K562 (cell line): ENCODE measurements around the gene SYNE2. TPM values are rescaled to one million over a fixed set of nuclear protein-coding genes. Genes with fewer than 3 reads are reported as not detected.
A peak's percentile ranks its signal among the peaks of the same experiment; 100 is the strongest.

Experiments used
- BRF2 ChIP-seq: IDR thresholded peaks from 3 replicates; pipeline ENCODE4 v1.6.1; 2011; ENCODE audit warnings: borderline replicate concordance, mild to moderate bottlenecking; ENCODE audit not compliant: insufficient read length, insufficient read depth
- CXXC5 ChIP-seq: fragments of 250-450 bp; sonication (Bioruptor Pico); IDR thresholded peaks from 2 replicates; pipeline ENCODE4 v1.8.0; 2022; ENCODE audit warnings: inconsistent platforms, mild to moderate bottlenecking, moderate library complexity
- EHMT2 ChIP-seq: fragments of 450-650 bp; IDR thresholded peaks from 2 replicates; pipeline ENCODE4 v1.6.1; 2018; ENCODE audit warnings: antibody characterized with exemption
- GATA2 ChIP-seq: sonication (generic); formaldehyde crosslinking; IDR thresholded peaks from 2 replicates; pipeline ENCODE4 v1.4.0; 2020; ENCODE audit warnings: mild to moderate bottlenecking, missing genetic modification reagents
- HNRNPH1 ChIP-seq: fragments of 200-400 bp; formaldehyde crosslinking; optimal IDR thresholded peaks from 2 replicates; pipeline ENCODE3; 2017; ENCODE audit warnings: low read depth, mild to moderate bottlenecking, low read length, moderate library complexity
- KHSRP ChIP-seq: fragments of 450-650 bp; IDR thresholded peaks from 2 replicates; pipeline ENCODE4 v1.6.1; 2017
- L3MBTL2 ChIP-seq: fragments of 450-650 bp; IDR thresholded peaks from 2 replicates; pipeline ENCODE4 v1.6.1; 2016; ENCODE audit warnings: mild to moderate bottlenecking, moderate library complexity
- POLR2H ChIP-seq: IDR thresholded peaks from 2 replicates; pipeline ENCODE4 v1.6.1; 2016; ENCODE audit warnings: missing genetic modification characterization, low read depth, mild to moderate bottlenecking, control low read depth, missing compliant biosample characterization, moderate library complexity
- PTTG1 ChIP-seq: fragments of 450-650 bp; IDR thresholded peaks from 2 replicates; pipeline ENCODE4 v1.6.1; 2016; ENCODE audit warnings: low read depth, mild to moderate bottlenecking, missing genetic modification characterization, missing compliant biosample characterization
- SMARCA4 ChIP-seq: fragments of 450-650 bp; IDR thresholded peaks from 2 replicates; pipeline ENCODE4 v1.6.1; 2016
- TCF7L2 ChIP-seq: fragments of 150-350 bp; IDR thresholded peaks from 2 replicates; pipeline ENCODE4 v1.6.1; 2016; ENCODE audit warnings: low read depth, mild to moderate bottlenecking, low read length, moderate library complexity
- TEAD4 ChIP-seq, 2 experiments: sonication (generic) in 1 of 2; formaldehyde crosslinking in 1 of 2; IDR thresholded peaks; 2 replicates each; pipeline versions ENCODE4 v1.6.1 to v1.8.0; 2012 to 2022; ENCODE audit warnings: borderline replicate concordance in 1 of 2, inconsistent platforms in 1 of 2, low read length in 1 of 2, mild to moderate bottlenecking in 1 of 2, missing genetic modification reagents in 1 of 2
- XRCC4 ChIP-seq: IDR thresholded peaks from one replicate; pipeline ENCODE4 v1.6.1; 2011; ENCODE audit not compliant: insufficient read depth, insufficient read length; ENCODE audit errors: extremely low read depth
- ZNF143 ChIP-seq: sonication (generic); formaldehyde crosslinking; IDR thresholded peaks from 2 replicates; pipeline ENCODE4 v1.9.0; 2022; ENCODE audit warnings: mild to moderate bottlenecking, missing genetic modification reagents
- ZNF449 ChIP-seq: fragments of 250-450 bp; sonication (Bioruptor Pico); IDR thresholded peaks from 2 replicates; pipeline ENCODE4 v1.8.0; 2022; ENCODE audit warnings: moderate library complexity, mild to moderate bottlenecking, inconsistent platforms
- polyA plus RNA-seq, 8 experiments: library from polyadenylated mRNA; depleted of rRNA in 4 of 8; stranded (reverse) in 5 of 8; unstranded in 3 of 8; fragments of >200 nt; fragmentation: Nextera tagmentation in 2 of 8; fragmentation: Illumina TruSeq in 1 of 8; extraction: Ambion mirVana in 2 of 8; extraction: Trizol in 1 of 8; gene quantifications; 2 replicates each; pipeline versions ENCODE4 v1.2.1 to v1.2.3, GENCODE V29; 2011 to 2014; ENCODE audit warnings: inconsistent platforms in 1 of 8, missing spikeins in 1 of 8
- total RNA-seq, 7 experiments: library from RNA; depleted of rRNA in 6 of 7; stranded (reverse); fragments of >200 nt in 6 of 7; fragmentation: Illumina TruSeq in 2 of 7; extraction: Trizol in 2 of 7; gene quantifications; 2 replicates each; pipeline versions ENCODE4 v1.2.1 to v1.2.3, GENCODE V29; 2011 to 2021; ENCODE audit warnings: low replicate concordance in 1 of 7
- TF ChIP-seq, protein P1 (sequence below): IDR thresholded peaks from 2 replicates; pipeline ENCODE4 v1.6.1; 2014; ENCODE audit warnings: antibody characterized with exemption
- TF ChIP-seq, protein P2 (sequence below): sonication (generic); formaldehyde crosslinking; IDR thresholded peaks from 2 replicates; pipeline ENCODE4 v1.9.0; 2022; ENCODE audit warnings: mild to moderate bottlenecking, missing genetic modification reagents
- TF ChIP-seq, protein P3 (sequence below): IDR thresholded peaks from 2 replicates; pipeline ENCODE4 v1.6.1; 2011; ENCODE audit warnings: borderline replicate concordance, low read depth, mild to moderate bottlenecking, moderate library complexity, low read length; ENCODE audit not compliant: insufficient read depth, poor library complexity, severe bottlenecking

Gene SYNE2
- total and polyA plus RNA-seq, 9 of the 15 experiments (the other 6 are each of a cell fraction or from before 2014, with no cell fraction given), result 0.06 to 0.53 (median 0.11) TPM

GRCh38 chr14:63852817-63853731 is at the start of gene SYNE2 (continued):
- TF ChIP-seq, protein P1, sequence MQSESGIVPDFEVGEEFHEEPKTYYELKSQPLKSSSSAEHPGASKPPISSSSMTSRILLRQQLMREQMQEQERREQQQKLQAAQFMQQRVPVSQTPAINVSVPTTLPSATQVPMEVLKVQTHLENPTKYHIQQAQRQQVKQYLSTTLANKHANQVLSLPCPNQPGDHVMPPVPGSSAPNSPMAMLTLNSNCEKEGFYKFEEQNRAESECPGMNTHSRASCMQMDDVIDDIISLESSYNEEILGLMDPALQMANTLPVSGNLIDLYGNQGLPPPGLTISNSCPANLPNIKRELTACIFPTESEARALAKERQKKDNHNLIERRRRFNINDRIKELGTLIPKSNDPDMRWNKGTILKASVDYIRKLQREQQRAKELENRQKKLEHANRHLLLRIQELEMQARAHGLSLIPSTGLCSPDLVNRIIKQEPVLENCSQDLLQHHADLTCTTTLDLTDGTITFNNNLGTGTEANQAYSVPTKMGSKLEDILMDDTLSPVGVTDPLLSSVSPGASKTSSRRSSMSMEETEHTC, result no peak
- no peak for TF ChIP-seq TEAD4 (IDR thresholded peaks at IDR 0.05; ENCODE audit: low read length)
- no peak for TF ChIP-seq TEAD4 (CRISPR knock-in tag; IDR thresholded peaks at IDR 0.05; ENCODE audit: borderline replicate concordance)
- TF ChIP-seq, protein P2, sequence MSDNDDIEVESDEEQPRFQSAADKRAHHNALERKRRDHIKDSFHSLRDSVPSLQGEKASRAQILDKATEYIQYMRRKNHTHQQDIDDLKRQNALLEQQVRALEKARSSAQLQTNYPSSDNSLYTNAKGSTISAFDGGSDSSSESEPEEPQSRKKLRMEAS (CRISPR knock-in tag), result no peak
- TF ChIP-seq EHMT2, result no peak
- TF ChIP-seq KHSRP, result no peak
- TF ChIP-seq POLR2H, result no peak
- no peak for TF ChIP-seq XRCC4
- TF ChIP-seq SMARCA4, result no peak
- TF ChIP-seq GATA2, result no peak
- TF ChIP-seq PTTG1, result no peak
- TF ChIP-seq ZNF143 (CRISPR knock-in tag), result no peak
- no peak for TF ChIP-seq HNRNPH1
- peak; percentile 39; the same call in 1 of the 2 replicates for TF ChIP-seq CXXC5 (CRISPR knock-in tag)
- TF ChIP-seq ZNF449 (CRISPR knock-in tag), result no peak
- TF ChIP-seq L3MBTL2, result peak; percentile 22; the same call in 1 of the 2 replicates
- no peak for TF ChIP-seq TCF7L2
- TF ChIP-seq BRF2, result no peak
- TF ChIP-seq, protein P3, sequence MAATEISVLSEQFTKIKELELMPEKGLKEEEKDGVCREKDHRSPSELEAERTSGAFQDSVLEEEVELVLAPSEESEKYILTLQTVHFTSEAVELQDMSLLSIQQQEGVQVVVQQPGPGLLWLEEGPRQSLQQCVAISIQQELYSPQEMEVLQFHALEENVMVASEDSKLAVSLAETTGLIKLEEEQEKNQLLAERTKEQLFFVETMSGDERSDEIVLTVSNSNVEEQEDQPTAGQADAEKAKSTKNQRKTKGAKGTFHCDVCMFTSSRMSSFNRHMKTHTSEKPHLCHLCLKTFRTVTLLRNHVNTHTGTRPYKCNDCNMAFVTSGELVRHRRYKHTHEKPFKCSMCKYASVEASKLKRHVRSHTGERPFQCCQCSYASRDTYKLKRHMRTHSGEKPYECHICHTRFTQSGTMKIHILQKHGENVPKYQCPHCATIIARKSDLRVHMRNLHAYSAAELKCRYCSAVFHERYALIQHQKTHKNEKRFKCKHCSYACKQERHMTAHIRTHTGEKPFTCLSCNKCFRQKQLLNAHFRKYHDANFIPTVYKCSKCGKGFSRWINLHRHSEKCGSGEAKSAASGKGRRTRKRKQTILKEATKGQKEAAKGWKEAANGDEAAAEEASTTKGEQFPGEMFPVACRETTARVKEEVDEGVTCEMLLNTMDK, result peak; percentile 25
